Measurements from ENCODE around the gene GALNT17.

GALNT17 gene

GRCh38 chr7:71511361-71511807, 379.4 kb downstream of the GALNT17 start:
- Histone ChIP-seq H3K27me3 (replicated peaks; ENCODE audit: control insufficient read depth, insufficient read depth, low read length) (no peaks in the 10 kb centered on the region), H3K4me3 (replicated peaks; ENCODE audit: low read depth, low read length) (no peak overlapping the region), H3K36me3 (ENCODE audit: control insufficient read depth, insufficient read depth, low read length) (no peaks in the 10 kb centered on the region)
- TF ChIP-seq CTCF (IDR thresholded peaks at IDR 0.05; ENCODE audit: insufficient read depth, low read length, poor library complexity, severe bottlenecking): no peak
- no peak for DNase-seq (ENCODE audit: extremely low read depth, insufficient read length)

- no peak for TF ChIP-seq CTCF (IDR thresholded peaks at IDR 0.05; ENCODE audit: insufficient read depth, low read length, poor library complexity, severe bottlenecking)
- no peak overlapping the region for H3K4me3 ChIP-seq (replicated peaks; ENCODE audit: low read depth, low read length)
- no peaks in the 10 kb centered on the region for H3K27me3 ChIP-seq (replicated peaks; ENCODE audit: control insufficient read depth, insufficient read depth, low read length)
- DNase-seq (ENCODE audit: extremely low read depth, insufficient read length): no peak
- no peaks in the 10 kb centered on the region for H3K36me3 ChIP-seq (ENCODE audit: control insufficient read depth, insufficient read depth, low read length)
These were observed 386.2 kb downstream of the GALNT17 start for GRCh38 chr7:71517940-71518699.

DNA sequence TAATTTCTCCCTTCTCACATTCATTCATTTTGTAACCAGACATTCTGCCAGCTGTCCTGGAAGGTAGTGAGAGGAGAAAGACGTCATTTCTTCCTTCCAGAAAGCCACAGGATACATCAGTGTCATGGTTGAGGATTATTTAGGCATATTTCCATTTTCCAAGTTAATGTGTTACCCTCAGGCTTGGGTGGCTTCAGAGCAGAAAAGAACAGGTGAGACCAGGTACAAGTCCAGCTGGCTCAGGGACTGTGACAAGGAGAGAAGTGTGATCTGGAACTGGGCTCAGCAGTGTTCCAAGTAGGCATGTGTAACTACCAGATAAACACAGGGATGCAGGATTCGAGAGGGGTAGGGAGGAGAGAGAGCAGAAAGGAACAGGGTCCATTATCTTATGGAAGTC, 386.9 kb downstream of the GALNT17 start:
- Histone ChIP-seq H3K36me3 (ENCODE audit: control insufficient read depth, insufficient read depth, low read length) (no peaks in the 10 kb centered on the region), H3K4me3 (replicated peaks; ENCODE audit: low read depth, low read length) (no peak overlapping the region), H3K27me3 (replicated peaks; ENCODE audit: control insufficient read depth, insufficient read depth, low read length) (no peaks in the 10 kb centered on the region)
- no peak for DNase-seq (ENCODE audit: extremely low read depth, insufficient read length)
- TF ChIP-seq CTCF (IDR thresholded peaks at IDR 0.05; ENCODE audit: insufficient read depth, low read length, poor library complexity, severe bottlenecking): no peak

DNA sequence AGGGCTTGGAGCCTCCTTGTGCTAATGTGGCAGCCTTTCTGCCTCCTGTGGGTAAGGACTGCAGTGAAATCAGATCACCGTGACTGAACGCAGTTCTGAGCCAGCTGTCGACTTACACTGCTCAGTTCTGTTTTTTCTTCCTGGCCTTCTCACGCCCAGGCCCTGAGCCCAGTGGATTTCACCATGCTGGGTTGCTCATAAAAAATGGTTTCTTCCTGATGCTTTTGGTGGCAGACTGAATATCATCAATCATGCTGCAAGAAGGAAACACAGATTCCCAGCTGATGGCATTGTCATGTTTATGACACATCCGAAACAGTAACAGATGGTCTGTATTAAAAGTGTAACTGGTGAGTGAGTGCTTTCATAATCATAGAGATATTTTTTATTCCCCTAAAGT, 389.6 kb downstream of the GALNT17 start:
- Histone ChIP-seq H3K36me3 (ENCODE audit: control insufficient read depth, insufficient read depth, low read length) (no peaks in the 10 kb centered on the region), H3K27me3 (replicated peaks; ENCODE audit: control insufficient read depth, insufficient read depth, low read length) (no peaks in the 10 kb centered on the region), H3K4me3 (replicated peaks; ENCODE audit: low read depth, low read length) (no peak overlapping the region)
- no peak for DNase-seq (ENCODE audit: extremely low read depth, insufficient read length)
- TF ChIP-seq CTCF (IDR thresholded peaks at IDR 0.05; ENCODE audit: insufficient read depth, low read length, poor library complexity, severe bottlenecking): no peak

DNA sequence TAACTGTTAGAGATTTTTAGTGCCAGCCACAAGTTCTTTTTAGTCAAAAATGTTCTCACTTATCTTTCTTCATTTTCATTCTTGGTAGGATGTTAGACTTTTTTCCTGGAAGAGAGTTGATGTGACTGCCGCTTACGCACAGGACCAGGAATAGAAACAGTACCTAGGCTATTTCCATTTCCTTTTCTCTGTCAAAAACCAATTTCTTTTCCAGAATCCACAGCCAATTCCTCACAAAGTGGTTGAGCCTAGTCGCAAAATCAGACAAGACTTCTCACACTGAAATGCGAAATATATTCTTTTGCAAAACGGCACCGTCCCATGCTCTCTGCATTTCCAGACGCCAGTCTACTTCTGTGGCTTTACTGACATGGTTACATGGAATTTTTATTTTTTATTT, 394.2 kb downstream of the GALNT17 start:
- TF ChIP-seq CTCF (IDR thresholded peaks at IDR 0.05; ENCODE audit: insufficient read depth, low read length, poor library complexity, severe bottlenecking): no peak
- DNase-seq (ENCODE audit: extremely low read depth, insufficient read length): no peak
- H3K4me3 ChIP-seq (replicated peaks; ENCODE audit: low read depth, low read length): no peak overlapping the region
- H3K27me3 ChIP-seq (replicated peaks; ENCODE audit: control insufficient read depth, insufficient read depth, low read length): no peaks in the 10 kb centered on the region
- H3K36me3 ChIP-seq (ENCODE audit: control insufficient read depth, insufficient read depth, low read length): no peaks in the 10 kb centered on the region
